Hepatocyte (in vitro differentiated cells): ENCODE measurements around the gene BLOC1S1. TPM values are rescaled to one million over a fixed set of nuclear protein-coding genes. Genes with fewer than 3 reads are reported as not detected.

Experiments used
- DNase-seq: peaks from one replicate; pipeline ENCODE4 v3.0.0-alpha.2; 2016; ENCODE audit warnings: low spot score
- H2AFZ ChIP-seq: fragments of 200-600 bp; sonication (generic); 2 replicates; pipeline ENCODE4 v1.6.0; 2016; ENCODE audit warnings: antibody characterized with exemption, mild to moderate bottlenecking
- H3K27ac ChIP-seq: fragments of 200-600 bp; sonication (generic); 2 replicates; pipeline ENCODE4 v1.5.1; 2016; ENCODE audit warnings: mild to moderate bottlenecking
- H3K27me3 ChIP-seq: fragments of 200-600 bp; sonication (generic); 2 replicates; pipeline ENCODE4 v1.6.1; 2016
- H3K36me3 ChIP-seq: fragments of 200-600 bp; sonication (generic); replicated peaks from 2 replicates; pipeline ENCODE4 v1.5.1; 2016; ENCODE audit warnings: low read depth; ENCODE audit not compliant: insufficient read depth
- H3K4me1 ChIP-seq: fragments of 200-600 bp; sonication (generic); 2 replicates; pipeline ENCODE4 v1.5.1; 2016; ENCODE audit warnings: mild to moderate bottlenecking, moderate library complexity; ENCODE audit not compliant: insufficient read depth
- H3K4me2 ChIP-seq: fragments of 200-600 bp; sonication (generic); 2 replicates; pipeline ENCODE4 v1.6.0; 2016
- H3K4me3 ChIP-seq: fragments of 200-600 bp; sonication (generic); 2 replicates; pipeline ENCODE4 v1.5.1; 2016; ENCODE audit warnings: mild to moderate bottlenecking
- H3K79me2 ChIP-seq: fragments of 200-600 bp; sonication (generic); 2 replicates; pipeline ENCODE4 v1.6.0; 2017; ENCODE audit warnings: mild to moderate bottlenecking
- H3K9me2 ChIP-seq: fragments of 200-600 bp; sonication (generic); replicated peaks from 2 replicates; pipeline ENCODE4 v1.6.0; 2017; ENCODE audit warnings: mild to moderate bottlenecking; ENCODE audit not compliant: insufficient read depth
- H3K9me3 ChIP-seq: fragments of 200-600 bp; sonication (generic); 2 replicates; pipeline ENCODE4 v1.5.1; 2016; ENCODE audit warnings: low read depth, mild to moderate bottlenecking
- H4K20me1 ChIP-seq: fragments of 200-600 bp; sonication (generic); 2 replicates; pipeline ENCODE4 v1.6.0; 2016; ENCODE audit warnings: mild to moderate bottlenecking; ENCODE audit not compliant: insufficient read depth, poor library complexity, severe bottlenecking
- CTCF ChIP-seq: fragments of 200-600 bp; sonication (generic); IDR thresholded peaks from 2 replicates; pipeline ENCODE4 v1.5.1; 2016; ENCODE audit warnings: antibody characterized with exemption, mild to moderate bottlenecking; ENCODE audit not compliant: poor library complexity
- EZH2 ChIP-seq: fragments of 200-600 bp; sonication (generic); IDR thresholded peaks from 2 replicates; pipeline ENCODE4 v1.6.1; 2016; ENCODE audit warnings: antibody characterized with exemption, mild to moderate bottlenecking, borderline replicate concordance
- EZH2phosphoT487 ChIP-seq: fragments of 200-600 bp; sonication (generic); IDR thresholded peaks from one replicate; pipeline ENCODE4 v1.6.1; 2018; ENCODE audit warnings: antibody characterized with exemption, mild to moderate bottlenecking, low read depth, moderate library complexity; ENCODE audit not compliant: unreplicated experiment, severe bottlenecking
- WGBS: methylation state at CpG from one replicate; pipeline ENCODE4 v1.1.6; 2016; ENCODE audit warnings: low lambda C conversion rate; ENCODE audit errors: missing lambda C conversion rate; 5-methylcytosine and 5-hydroxymethylcytosine counted together
- polyA plus RNA-seq: library from polyadenylated mRNA; unstranded; fragments of >200 nt; fragmentation: Nextera tagmentation; extraction: Ambion mirVana; gene quantifications from 2 replicates; pipeline ENCODE4 v1.2.1, GENCODE V29; 2016
- total RNA-seq: library from RNA; depleted of rRNA; stranded (reverse); fragments of >200 nt; gene quantifications from 2 replicates; pipeline ENCODE4 v1.2.3, GENCODE V29; 2014

The BLOC1S1 gene
- total and polyA plus RNA-seq, 2 experiments from 2014 or later, result 159 to 236 TPM

DNA sequence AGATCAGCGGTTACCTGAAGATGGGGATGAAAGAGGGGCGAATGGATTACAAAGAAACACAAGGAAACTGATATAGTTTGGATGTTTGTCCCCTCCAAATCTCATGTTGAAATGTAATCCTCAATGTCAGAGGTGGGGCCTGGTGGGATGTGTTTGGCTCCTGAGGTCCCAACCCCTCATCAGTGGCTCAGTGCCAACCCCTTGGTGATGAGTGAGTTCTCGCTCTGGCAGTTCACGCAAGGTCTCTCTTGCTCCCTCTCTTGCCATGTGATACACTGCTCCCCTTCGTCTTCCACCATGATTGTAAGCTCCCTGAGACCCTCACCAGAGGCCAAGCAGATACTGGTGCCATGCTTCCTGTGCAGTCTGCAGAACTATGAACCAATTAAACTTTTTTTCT, 36.2 kb upstream of the BLOC1S1 start:
- TF ChIP-seq CTCF (no peak), EZH2 (no peak)

GRCh38 chr12:55681142-55682077, 34.4 kb upstream of the BLOC1S1 start:
- Histone ChIP-seq H4K20me1 (no peaks in the 10 kb centered on the region), H3K4me3 (peak overlapping the region; percentile 26), H3K27ac (peak overlapping the region; percentile 79), H3K27me3 (no peaks in the 10 kb centered on the region), H3K79me2 (peaks cover 12% of the 10 kb centered on the region), H3K4me1 (no peaks in the 10 kb centered on the region), H3K36me3 (no peaks in the 10 kb centered on the region), H3K4me2 (peak overlapping the region; percentile 77), H3K9me2 (no peaks in the 10 kb centered on the region), H3K9me3 (no peaks in the 10 kb centered on the region), H2AFZ (peak overlapping the region; percentile 50)
- WGBS, result 19% methylated on average over 13 of the region's 17 CpGs
- peak; percentile 49 for TF ChIP-seq CTCF
- TF ChIP-seq EZH2phosphoT487, result no peak
- DNase-seq, result peak; percentile 89

More for the DNA sequence above, 36.2 kb upstream of the BLOC1S1 start:
- Histone ChIP-seq H3K4me1 (no peaks in the 10 kb centered on the region), H3K36me3 (no peaks in the 10 kb centered on the region), H3K9me3 (no peaks in the 10 kb centered on the region), H3K4me3 (no peak overlapping the region), H3K79me2 (peaks cover 12% of the 10 kb centered on the region), H3K9me2 (no peaks in the 10 kb centered on the region), H3K27ac (no peak overlapping the region), H3K4me2 (no peak overlapping the region), H3K27me3 (no peaks in the 10 kb centered on the region), H2AFZ (no peak overlapping the region), H4K20me1 (no peaks in the 10 kb centered on the region)
- WGBS, result 94% methylated on average over 5 of the region's 5 CpGs
- no peak for DNase-seq

- Histone ChIP-seq H3K9me2 (no peaks in the 10 kb centered on the region), H3K4me1 (no peaks in the 10 kb centered on the region), H3K4me3 (peak overlapping the region; percentile 26), H3K9me3 (no peaks in the 10 kb centered on the region), H3K36me3 (no peaks in the 10 kb centered on the region), H3K4me2 (peak overlapping the region; percentile 77), H2AFZ (peak overlapping the region; percentile 50), H3K27me3 (no peaks in the 10 kb centered on the region), H3K27ac (peak overlapping the region; percentile 71), H3K79me2 (peaks cover 12% of the 10 kb centered on the region), H4K20me1 (no peaks in the 10 kb centered on the region)
- 81% methylated on average over 11 of the region's 13 CpGs for WGBS
- TF ChIP-seq EZH2phosphoT487, result no peak
- TF ChIP-seq CTCF, result no peak
- no peak for TF ChIP-seq EZH2
- no peak for DNase-seq
Measured at GRCh38 chr12:55682087-55682796, 33.6 kb upstream of the BLOC1S1 start.
